IMR-90 (cell line): ENCODE data around the gene ENPP3.

Experiments used
- BHLHE40 ChIP-seq: fragments of 150-350 bp; IDR thresholded peaks from 2 replicates; pipeline ENCODE4 v1.6.1; 2016; ENCODE audit warnings: mild to moderate bottlenecking, low read depth, low read length
- FOS ChIP-seq: fragments of 150-350 bp; IDR thresholded peaks from 2 replicates; pipeline ENCODE4 v1.6.1; 2016; ENCODE audit warnings: low read depth, low read length
- MXI1 ChIP-seq: IDR thresholded peaks from 2 replicates; pipeline ENCODE4 v1.6.1; 2012; ENCODE audit warnings: low read depth, mild to moderate bottlenecking, low read length, moderate library complexity, borderline replicate concordance
- POLR2A ChIP-seq: IDR thresholded peaks from 2 replicates; pipeline ENCODE4 v1.6.1; 2012; ENCODE audit warnings: mild to moderate bottlenecking, low read depth, low read length
- SMC3 ChIP-seq: fragments of 150-350 bp; IDR thresholded peaks from 2 replicates; pipeline ENCODE4 v1.6.1; 2016; ENCODE audit warnings: low read depth, mild to moderate bottlenecking, antibody characterized with exemption, low read length, moderate library complexity
- TF ChIP-seq, protein P1 (sequence below): conservative IDR thresholded peaks from 2 replicates; pipeline ENCODE4 v1.5.1; 2012; ENCODE audit warnings: mild to moderate bottlenecking, low read depth, low read length, improper control_type of control experiment
- TF ChIP-seq, protein P2 (sequence below): fragments of 150-350 bp; IDR thresholded peaks from 2 replicates; pipeline ENCODE4 v1.6.1; 2017; ENCODE audit warnings: mild to moderate bottlenecking, antibody characterized with exemption, low read length, low read depth

DNA sequence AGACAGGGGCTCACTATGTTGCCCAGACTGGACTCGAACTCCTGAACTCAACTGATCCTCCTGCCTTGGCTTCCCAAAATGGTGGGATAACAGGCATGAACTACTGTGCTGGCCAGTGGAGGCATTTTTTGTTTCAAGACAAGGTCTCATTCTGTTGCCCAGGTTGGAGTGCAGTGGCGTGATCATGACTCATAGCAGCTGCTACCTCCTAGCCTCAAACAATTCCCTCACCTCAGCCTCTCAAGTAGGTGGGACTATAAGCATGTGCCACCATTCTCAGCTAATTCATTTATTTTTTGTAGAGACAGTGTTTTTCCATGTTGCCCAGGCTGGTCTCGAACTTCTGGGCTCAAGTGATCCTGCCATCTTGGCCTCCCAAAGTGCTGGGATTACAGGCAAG lies 17.2 kb downstream of the ENPP3 start:
- TF ChIP-seq, protein P1, sequence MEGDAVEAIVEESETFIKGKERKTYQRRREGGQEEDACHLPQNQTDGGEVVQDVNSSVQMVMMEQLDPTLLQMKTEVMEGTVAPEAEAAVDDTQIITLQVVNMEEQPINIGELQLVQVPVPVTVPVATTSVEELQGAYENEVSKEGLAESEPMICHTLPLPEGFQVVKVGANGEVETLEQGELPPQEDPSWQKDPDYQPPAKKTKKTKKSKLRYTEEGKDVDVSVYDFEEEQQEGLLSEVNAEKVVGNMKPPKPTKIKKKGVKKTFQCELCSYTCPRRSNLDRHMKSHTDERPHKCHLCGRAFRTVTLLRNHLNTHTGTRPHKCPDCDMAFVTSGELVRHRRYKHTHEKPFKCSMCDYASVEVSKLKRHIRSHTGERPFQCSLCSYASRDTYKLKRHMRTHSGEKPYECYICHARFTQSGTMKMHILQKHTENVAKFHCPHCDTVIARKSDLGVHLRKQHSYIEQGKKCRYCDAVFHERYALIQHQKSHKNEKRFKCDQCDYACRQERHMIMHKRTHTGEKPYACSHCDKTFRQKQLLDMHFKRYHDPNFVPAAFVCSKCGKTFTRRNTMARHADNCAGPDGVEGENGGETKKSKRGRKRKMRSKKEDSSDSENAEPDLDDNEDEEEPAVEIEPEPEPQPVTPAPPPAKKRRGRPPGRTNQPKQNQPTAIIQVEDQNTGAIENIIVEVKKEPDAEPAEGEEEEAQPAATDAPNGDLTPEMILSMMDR, result no peak
- TF ChIP-seq, protein P2, sequence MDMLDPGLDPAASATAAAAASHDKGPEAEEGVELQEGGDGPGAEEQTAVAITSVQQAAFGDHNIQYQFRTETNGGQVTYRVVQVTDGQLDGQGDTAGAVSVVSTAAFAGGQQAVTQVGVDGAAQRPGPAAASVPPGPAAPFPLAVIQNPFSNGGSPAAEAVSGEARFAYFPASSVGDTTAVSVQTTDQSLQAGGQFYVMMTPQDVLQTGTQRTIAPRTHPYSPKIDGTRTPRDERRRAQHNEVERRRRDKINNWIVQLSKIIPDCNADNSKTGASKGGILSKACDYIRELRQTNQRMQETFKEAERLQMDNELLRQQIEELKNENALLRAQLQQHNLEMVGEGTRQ, result no peak
- TF ChIP-seq FOS (no peak), MXI1 (no peak), SMC3 (no peak), BHLHE40 (no peak), POLR2A (no peak)
